Measurements from ENCODE around the gene MAPRE3. TPM values are rescaled to one million over a fixed set of nuclear protein-coding genes. Genes with fewer than 3 reads are reported as not detected.
"Not testable (repeated sequence)": the region's sequence is repeated elsewhere in the genome, so short reads cannot be mapped to it uniquely, and the experiment has no call there.

The MAPRE3 gene
- total RNA-seq, 2 donors from 2014 or later: 5.0 to 5.8 TPM

DNA sequence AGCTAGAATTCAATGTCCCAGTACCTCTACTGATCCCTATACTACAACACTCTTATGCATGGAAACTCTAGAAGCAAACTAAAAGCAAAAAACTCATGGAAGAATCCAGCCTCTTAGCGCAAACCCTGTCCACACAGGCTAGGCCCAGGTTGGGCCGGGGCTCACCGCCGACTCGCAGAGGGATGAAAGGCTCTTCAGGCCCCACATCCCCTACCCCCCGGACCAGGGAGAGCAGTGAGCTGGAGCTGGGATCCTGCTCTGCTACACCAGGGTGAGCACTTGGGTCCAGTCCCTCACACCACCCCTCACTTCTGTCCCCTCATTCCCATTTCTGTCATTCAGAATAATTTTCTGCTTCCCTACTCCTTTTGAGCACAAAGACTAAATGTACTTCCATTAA is 99.0 kb downstream of the MAPRE3 start:
- DNase-seq: no peak
- Mint-ChIP-seq H3K27me3 (no peaks in the 10 kb centered on the region), H3K27ac (peak overlapping the region; percentile 96), H3K36me3 (ENCODE audit: low read depth) (peaks cover 5% of the 10 kb centered on the region), H3K4me3 (peak overlapping the region; percentile 58), H3K4me1 (peaks cover 34% of the 10 kb centered on the region)
- H3K9me3 ChIP-seq (ENCODE audit: control insufficient read depth, low read length, poor library complexity, severe bottlenecking): no peaks in the 10 kb centered on the region
- no peak for ATAC-seq

DNA sequence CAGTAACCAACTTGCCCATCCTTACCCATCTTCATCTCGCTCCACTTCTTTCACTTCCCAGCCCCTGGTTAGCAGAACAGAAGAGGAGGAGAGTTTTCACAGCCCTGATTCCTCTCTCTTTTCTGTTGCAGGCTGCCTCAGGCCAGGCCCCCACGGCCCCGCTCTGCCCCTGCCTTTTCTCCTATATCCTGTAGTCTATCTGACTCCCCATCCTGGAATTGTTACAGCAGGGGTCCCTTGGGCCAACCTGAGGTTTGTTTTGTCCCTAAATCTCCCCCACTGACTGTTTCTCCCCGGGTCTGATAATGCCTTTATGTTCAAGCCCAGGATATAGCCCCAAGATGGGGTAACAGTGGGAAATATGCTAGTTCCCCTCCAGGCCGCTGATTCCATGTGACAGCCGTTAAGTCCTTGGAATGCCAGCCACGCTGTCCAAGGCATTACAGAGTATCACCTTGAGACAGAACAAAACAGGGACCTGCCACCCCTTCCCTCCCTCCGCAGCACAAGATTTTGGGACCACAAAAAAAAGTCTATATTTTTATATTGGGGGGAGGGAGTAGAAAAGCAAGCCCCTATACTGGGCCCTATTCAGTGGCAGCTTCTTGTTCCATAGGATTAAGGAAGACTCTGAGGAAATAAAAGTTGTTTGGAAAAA is 99.7 kb downstream of the MAPRE3 start:
- Mint-ChIP-seq H3K27ac (peak overlapping the region; percentile 96), H3K4me3 (peak overlapping the region; percentile 63), H3K4me1 (peaks cover 41% of the 10 kb centered on the region), H3K27me3 (no peaks in the 10 kb centered on the region), H3K36me3 (ENCODE audit: low read depth) (peaks cover 5% of the 10 kb centered on the region)
- ATAC-seq (no peak), DNase-seq (no peak)
- no peaks in the 10 kb centered on the region for H3K9me3 ChIP-seq (ENCODE audit: control insufficient read depth, low read length, poor library complexity, severe bottlenecking)

DNA sequence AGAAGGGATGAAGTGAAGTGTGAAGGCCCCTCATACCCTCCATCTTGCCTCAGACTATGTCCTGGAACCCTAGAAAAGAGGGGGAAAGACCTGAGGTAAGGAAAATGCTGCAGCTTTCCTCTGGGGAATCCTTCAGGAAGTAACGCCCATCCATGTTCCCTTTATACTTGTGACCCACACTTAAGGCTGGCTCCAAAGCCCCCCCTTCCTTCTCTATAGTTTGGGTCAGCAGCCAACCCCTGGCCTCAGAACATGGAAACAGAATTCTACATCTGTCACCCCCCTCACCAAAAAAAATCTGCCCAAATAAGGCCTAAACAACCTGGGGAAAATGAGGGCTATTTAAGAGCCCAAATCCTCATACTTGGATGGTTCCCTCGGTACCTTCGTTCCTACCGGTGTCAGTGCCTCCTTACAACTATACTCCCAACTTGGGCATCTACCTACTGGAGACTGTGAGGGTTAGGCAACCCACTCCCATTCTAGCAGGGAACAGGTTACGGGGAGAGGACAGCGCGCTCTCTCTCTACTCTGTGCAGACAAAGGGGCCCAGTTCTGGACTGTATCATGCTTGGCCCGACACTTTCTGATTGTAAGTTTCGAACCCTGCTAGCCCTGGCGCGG is 100.3 kb downstream of the MAPRE3 start:
- H3K4me3 Mint-ChIP-seq: peak overlapping the region; percentile 96
- H3K36me3 Mint-ChIP-seq (ENCODE audit: low read depth): peaks cover 5% of the 10 kb centered on the region
- no peak for DNase-seq
- no peaks in the 10 kb centered on the region for H3K9me3 ChIP-seq (ENCODE audit: control insufficient read depth, low read length, poor library complexity, severe bottlenecking)
- H3K27ac Mint-ChIP-seq: peak overlapping the region; percentile 96
- ATAC-seq: peak; percentile 12
- peaks cover 43% of the 10 kb centered on the region for H3K4me1 Mint-ChIP-seq
- no peaks in the 10 kb centered on the region for H3K27me3 Mint-ChIP-seq

GRCh38 chr2:27071277-27071989 is 101.0 kb downstream of the MAPRE3 start, which contains the start of gene OST4:
Gene OST4, minus strand, starts transcription at chr2:27071654.
- peak within 1 kb of the TSS; percentile 96 for H3K27ac Mint-ChIP-seq
- ATAC-seq: peak; percentile 92
- peak within 1 kb of the TSS; percentile 96 for H3K4me3 Mint-ChIP-seq
- H3K4me1 Mint-ChIP-seq: peaks cover 44% of the 10 kb centered on the region
- no peaks in the 10 kb centered on the region for H3K36me3 Mint-ChIP-seq (ENCODE audit: low read depth)
- no peaks in the 10 kb centered on the region for H3K9me3 ChIP-seq (ENCODE audit: control insufficient read depth, low read length, poor library complexity, severe bottlenecking)
- DNase-seq: peak; percentile 84 to 89 (median 84)
- H3K27me3 Mint-ChIP-seq: no peaks in the 10 kb centered on the region

DNA sequence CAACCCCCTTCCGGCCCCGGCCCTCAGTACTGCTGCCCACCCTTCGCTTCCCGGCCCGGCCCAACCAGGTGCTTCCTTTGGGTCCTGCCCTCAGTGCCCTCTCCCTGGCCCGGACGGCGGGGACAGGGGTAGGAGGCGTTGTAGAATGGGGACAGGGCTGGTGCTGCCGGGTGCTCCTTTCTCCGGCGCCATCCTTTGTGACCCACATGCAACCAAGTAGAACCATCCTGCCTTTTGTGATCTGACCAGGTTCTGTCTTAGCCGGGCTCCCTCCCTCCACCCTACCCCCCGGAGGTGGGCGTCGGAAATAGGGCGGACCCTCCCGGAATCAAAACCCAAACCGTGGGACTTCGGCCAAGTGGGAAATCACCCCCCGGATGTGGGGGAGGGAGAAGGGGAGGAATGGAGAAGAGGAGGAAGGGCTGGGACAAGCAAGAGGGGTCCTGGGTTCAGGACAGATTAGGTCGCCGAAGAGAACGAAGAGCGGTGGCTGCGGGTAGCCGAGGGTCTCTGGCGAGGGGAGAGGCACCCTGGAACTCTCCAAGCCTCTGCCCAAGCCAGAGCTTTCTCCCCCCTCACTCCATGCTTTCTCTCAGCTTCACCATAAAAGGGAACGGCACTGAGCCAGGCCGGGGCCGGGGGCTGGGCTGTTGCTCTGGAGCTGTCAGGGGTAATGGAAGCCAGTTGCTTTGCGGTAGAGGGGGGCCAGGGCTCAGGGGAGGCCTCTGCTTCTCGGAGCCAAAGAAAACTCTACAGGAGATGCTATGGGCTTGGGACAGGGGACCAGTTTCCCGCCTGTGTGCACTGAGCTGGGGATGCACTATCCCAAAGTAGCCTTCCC is 101.8 kb downstream of the MAPRE3 start:
- Mint-ChIP-seq H3K27me3 (no peaks in the 10 kb centered on the region), H3K36me3 (ENCODE audit: low read depth) (no peaks in the 10 kb centered on the region), H3K4me1 (peaks cover 47% of the 10 kb centered on the region), H3K4me3 (peak overlapping the region; percentile 81), H3K27ac (peak overlapping the region; percentile 96)
- DNase-seq (peak in 1 of 3 donors; percentile 26), ATAC-seq (peak; percentile 23)
- H3K9me3 ChIP-seq (ENCODE audit: control insufficient read depth, low read length, poor library complexity, severe bottlenecking): no peaks in the 10 kb centered on the region

- no peaks in the 10 kb centered on the region for H3K36me3 Mint-ChIP-seq (ENCODE audit: low read depth)
- H3K4me3 Mint-ChIP-seq: peak overlapping the region; percentile 67
- H3K27me3 Mint-ChIP-seq: no peaks in the 10 kb centered on the region
- peak overlapping the region; percentile 96 for H3K27ac Mint-ChIP-seq
- no peak for DNase-seq
- ATAC-seq: no peak
- H3K9me3 ChIP-seq (ENCODE audit: control insufficient read depth, low read length, poor library complexity, severe bottlenecking): no peaks in the 10 kb centered on the region
- peaks cover 48% of the 10 kb centered on the region for H3K4me1 Mint-ChIP-seq
Measured at GRCh38 chr2:27072920-27073319, 102.5 kb downstream of the MAPRE3 start.

- DNase-seq (no peak), ATAC-seq (no peak)
- Mint-ChIP-seq H3K36me3 (ENCODE audit: low read depth) (no peaks in the 10 kb centered on the region), H3K27ac (peak overlapping the region; percentile 96), H3K4me3 (peak overlapping the region; percentile 56), H3K27me3 (no peaks in the 10 kb centered on the region), H3K4me1 (peaks cover 47% of the 10 kb centered on the region)
- H3K9me3 ChIP-seq (ENCODE audit: control insufficient read depth, low read length, poor library complexity, severe bottlenecking): no peaks in the 10 kb centered on the region
Measured at GRCh38 chr2:27073782-27074181, 103.3 kb downstream of the MAPRE3 start.

GRCh38 chr2:27074738-27075565 is 104.5 kb downstream of the MAPRE3 start:
- Mint-ChIP-seq H3K27me3 (no peaks in the 10 kb centered on the region), H3K36me3 (ENCODE audit: low read depth) (no peaks in the 10 kb centered on the region), H3K4me3 (peak overlapping the region; percentile 45), H3K4me1 (peaks cover 35% of the 10 kb centered on the region), H3K27ac (peak overlapping the region; percentile 96)
- ATAC-seq: peak; percentile 21
- H3K9me3 ChIP-seq (ENCODE audit: control insufficient read depth, low read length, poor library complexity, severe bottlenecking): no peaks in the 10 kb centered on the region
- peak in 2 of 3 donors; percentile 28 to 40 for DNase-seq

- not testable (repeated sequence) for H3K9me3 ChIP-seq (ENCODE audit: control insufficient read depth, low read length, poor library complexity, severe bottlenecking); H3K36me3 Mint-ChIP-seq (ENCODE audit: low read depth); H3K27me3 Mint-ChIP-seq; DNase-seq; H3K4me3 Mint-ChIP-seq; ATAC-seq
- Mint-ChIP-seq H3K4me1 (peaks cover 37% of the 10 kb centered on the region), H3K27ac (peak overlapping the region; percentile 96)
Measured at GRCh38 chr2:27075566-27075871, 105.1 kb downstream of the MAPRE3 start.

DNA sequence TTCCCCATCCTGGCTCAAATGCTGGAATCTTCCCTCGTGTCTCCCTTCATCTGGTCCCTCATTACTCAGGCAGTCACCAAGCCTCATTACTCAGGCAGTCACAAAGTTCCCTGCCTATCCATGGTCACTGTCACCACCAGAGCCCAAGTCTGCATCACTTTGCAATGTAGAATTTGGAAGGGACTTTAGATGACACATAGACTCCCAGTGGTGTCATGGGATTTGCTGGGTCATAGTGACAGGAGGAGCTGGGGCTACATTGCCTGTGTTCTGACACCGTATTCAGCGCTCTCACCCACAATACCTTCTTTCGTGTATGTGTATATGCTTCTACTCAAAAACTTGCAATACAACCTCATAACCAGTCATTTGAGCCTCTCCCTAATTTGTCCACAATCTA is 105.9 kb downstream of the MAPRE3 start:
- H3K27ac Mint-ChIP-seq: peak overlapping the region; percentile 96
- no peaks in the 10 kb centered on the region for H3K9me3 ChIP-seq (ENCODE audit: control insufficient read depth, low read length, poor library complexity, severe bottlenecking)
- H3K4me3 Mint-ChIP-seq: no peak overlapping the region
- peaks cover 39% of the 10 kb centered on the region for H3K4me1 Mint-ChIP-seq
- ATAC-seq (no peak), DNase-seq (no peak)
- H3K36me3 Mint-ChIP-seq (ENCODE audit: low read depth): no peaks in the 10 kb centered on the region
- no peaks in the 10 kb centered on the region for H3K27me3 Mint-ChIP-seq

All from T-helper 17 cell (primary cell).